GM18505 (cell line): Measurements from ENCODE around the gene NAP1L4.

Experiments used
- ATAC-seq: cut with Tn5 transposase; IDR thresholded peaks from one replicate; pipeline ENCODE4 v1.9.1; 2021; ENCODE audit not compliant: unreplicated experiment
- POLR2A ChIP-seq: IDR thresholded peaks from 4 replicates; pipeline ENCODE4 v1.6.1; 2011; ENCODE audit warnings: borderline replicate concordance; ENCODE audit not compliant: insufficient read depth, insufficient read length; ENCODE audit errors: extremely low read depth

NAP1L4 gene

GRCh38 chr11:2930704-2931419 lies 61.3 kb downstream of the NAP1L4 start:
- ATAC-seq: no peak
- no peak for TF ChIP-seq POLR2A

GRCh38 chr11:2929950-2930703 lies 62.0 kb downstream of the NAP1L4 start:
- ATAC-seq: no peak
- no peak for TF ChIP-seq POLR2A

GRCh38 chr11:2929531-2929949 lies 62.6 kb downstream of the NAP1L4 start:
- ATAC-seq: no peak
- TF ChIP-seq POLR2A: no peak

GRCh38 chr11:2928605-2929530 lies 63.3 kb downstream of the NAP1L4 start, which contains the start of gene PHLDA2:
Gene PHLDA2 (minus strand): TSS chr11:2929420. CDS start chr11:2929364, 56 bp downstream.
- no peak for TF ChIP-seq POLR2A
- ATAC-seq: no peak

- no peak for ATAC-seq
- no peak for TF ChIP-seq POLR2A
Measured at GRCh38 chr11:2927851-2928604, 64.1 kb downstream of the NAP1L4 start.

- no peak for ATAC-seq
- TF ChIP-seq POLR2A: no peak
Measured at GRCh38 chr11:2927121-2927800, 64.9 kb downstream of the NAP1L4 start.

GRCh38 chr11:2926611-2927051 lies 65.5 kb downstream of the NAP1L4 start:
- TF ChIP-seq POLR2A: no peak
- ATAC-seq: no peak

GRCh38 chr11:2924821-2925675 lies 67.1 kb downstream of the NAP1L4 start:
- ATAC-seq: no peak
- TF ChIP-seq POLR2A: no peak

GRCh38 chr11:2924381-2924780 lies 67.7 kb downstream of the NAP1L4 start:
- no peak for ATAC-seq
- TF ChIP-seq POLR2A: no peak

- ATAC-seq: no peak
- TF ChIP-seq POLR2A: no peak
Measured at GRCh38 chr11:2923446-2924375, 68.4 kb downstream of the NAP1L4 start.

GRCh38 chr11:2922655-2923054 lies 69.5 kb downstream of the NAP1L4 start:
- no peak for TF ChIP-seq POLR2A

More at GRCh38 chr11:2922655-2923054, 69.5 kb downstream of the NAP1L4 start:
- ATAC-seq: no peak
